Renal pelvis (tissue), 4 donors: Measurements from ENCODE around the gene FAM200B. TPM values are rescaled to one million over a fixed set of nuclear protein-coding genes. Genes with fewer than 3 reads are reported as not detected.

Source experiments
- DNase-seq: peaks from one replicate; pipeline ENCODE4 v3.0.0-alpha.2; 2013
- polyA plus RNA-seq, 3 donors: library from polyadenylated mRNA; unstranded; fragments of 120-200 nt; gene quantifications; one replicate each; pipeline ENCODE4 v1.2.1, GENCODE V29; 2013; ENCODE audit not compliant: insufficient read length in 3 of 3

The FAM200B gene
- polyA plus RNA-seq, 3 donors: 59.8 to 63.1 (median 61.6) TPM

GRCh38 chr4:15659768-15660570 is 21.7 kb upstream of the FAM200B start:
- no peak for DNase-seq

GRCh38 chr4:15665753-15666365 is 15.8 kb upstream of the FAM200B start:
- no peak for DNase-seq

- DNase-seq: no peak
These were observed 14.6 kb upstream of the FAM200B start for GRCh38 chr4:15667006-15667405.

- DNase-seq: no peak
These were observed 12.8 kb upstream of the FAM200B start for GRCh38 chr4:15668566-15669435.

- DNase-seq: no peak
These were observed 11.1 kb upstream of the FAM200B start for GRCh38 chr4:15670576-15670975.

GRCh38 chr4:15672101-15672500 is 9.5 kb upstream of the FAM200B start:
- no peak for DNase-seq

- DNase-seq: no peak
These were observed 8.3 kb upstream of the FAM200B start for GRCh38 chr4:15673337-15673736.

GRCh38 chr4:15674046-15674445 is 7.6 kb upstream of the FAM200B start:
- DNase-seq: no peak

GRCh38 chr4:15674926-15675325 is 6.7 kb upstream of the FAM200B start:
- DNase-seq: no peak

- DNase-seq: no peak
These were observed 6.3 kb upstream of the FAM200B start for GRCh38 chr4:15675356-15675755.

- DNase-seq: no peak
These were observed 5.6 kb upstream of the FAM200B start for GRCh38 chr4:15676039-15676438.

- no peak for DNase-seq
These were observed 4.7 kb upstream of the FAM200B start for GRCh38 chr4:15676899-15677298.

GRCh38 chr4:15677507-15677988 is 4.1 kb upstream of the FAM200B start:
- no peak for DNase-seq

GRCh38 chr4:15681067-15681371 is 608 bp upstream of the FAM200B start:
- DNase-seq: no peak

GRCh38 chr4:15682242-15683142 is 865 bp downstream of the FAM200B start:
- no peak for DNase-seq

- DNase-seq: no peak
These were observed 1.5 kb downstream of the FAM200B start for GRCh38 chr4:15683143-15683495.

GRCh38 chr4:15684498-15684897 is 2.9 kb downstream of the FAM200B start:
- no peak for DNase-seq

- no peak for DNase-seq
These were observed 6.4 kb downstream of the FAM200B start for GRCh38 chr4:15688051-15688450.

- no peak for DNase-seq
These were observed 7.9 kb downstream of the FAM200B start for GRCh38 chr4:15689540-15689939.

GRCh38 chr4:15690020-15690809 is 8.6 kb downstream of the FAM200B start:
- DNase-seq: no peak
